ENCODE measurements around the gene CRIP3. TPM values are rescaled to one million over a fixed set of nuclear protein-coding genes. Genes with fewer than 3 reads are reported as not detected.

The CRIP3 gene
- total RNA-seq, 4 donors from 2014 or later = 1.5 to 2.7 TPM; not detected in 2

DNA sequence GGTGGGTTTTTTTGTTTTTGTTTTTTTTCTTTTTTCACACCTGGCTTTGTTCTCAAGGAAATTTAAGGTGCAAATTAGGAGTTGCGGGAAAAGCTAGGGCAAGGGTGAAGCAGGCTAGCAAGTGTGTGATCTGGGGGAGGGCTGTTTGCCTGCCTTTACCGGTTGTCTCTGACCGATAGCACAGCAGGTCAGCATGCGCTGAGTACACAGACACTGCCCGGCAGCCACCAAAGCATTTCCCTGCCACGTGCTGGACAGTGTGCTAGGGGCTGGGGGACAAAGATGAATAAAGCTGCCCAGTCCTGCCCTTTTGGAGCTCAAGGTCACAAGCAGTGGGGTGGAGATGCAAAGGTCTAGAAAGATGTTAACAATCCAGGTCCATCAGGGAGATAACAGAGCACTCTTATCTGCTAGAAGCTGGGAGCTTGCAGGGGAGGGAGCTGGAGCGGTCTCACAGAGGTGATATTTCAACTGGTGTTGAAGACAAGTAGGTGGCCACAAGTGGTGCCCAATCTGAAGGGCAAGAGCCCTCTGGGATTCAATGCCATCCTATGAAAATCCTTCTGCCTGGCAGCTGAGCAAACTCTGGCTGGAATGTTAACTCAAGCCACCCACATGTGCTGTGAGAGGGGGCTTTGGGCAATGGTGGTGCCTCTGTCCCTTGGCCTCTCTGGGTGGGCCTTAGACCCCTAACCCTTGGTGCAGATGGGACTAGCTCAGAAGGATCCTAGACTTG lies 40.8 kb downstream of the CRIP3 start:
- H3K4me3 ChIP-seq = no peak overlapping the region
- H3K4me1 ChIP-seq = peaks cover 0 to 6% of the 10 kb centered on the region in 2 donors
- no peaks in the 10 kb centered on the region for H3K9me3 ChIP-seq
- peak overlapping the region in 1 of 2 donors; percentile 50 for H3K27ac ChIP-seq
- DNase-seq = no peak
- intact Hi-C loops (cut with DNase I; ENCODE audit: low total_unique reads) = no loop called here
- TF ChIP-seq POLR2A (IDR thresholded peaks at IDR 0.05) = no peak
- TF ChIP-seq, protein P1, sequence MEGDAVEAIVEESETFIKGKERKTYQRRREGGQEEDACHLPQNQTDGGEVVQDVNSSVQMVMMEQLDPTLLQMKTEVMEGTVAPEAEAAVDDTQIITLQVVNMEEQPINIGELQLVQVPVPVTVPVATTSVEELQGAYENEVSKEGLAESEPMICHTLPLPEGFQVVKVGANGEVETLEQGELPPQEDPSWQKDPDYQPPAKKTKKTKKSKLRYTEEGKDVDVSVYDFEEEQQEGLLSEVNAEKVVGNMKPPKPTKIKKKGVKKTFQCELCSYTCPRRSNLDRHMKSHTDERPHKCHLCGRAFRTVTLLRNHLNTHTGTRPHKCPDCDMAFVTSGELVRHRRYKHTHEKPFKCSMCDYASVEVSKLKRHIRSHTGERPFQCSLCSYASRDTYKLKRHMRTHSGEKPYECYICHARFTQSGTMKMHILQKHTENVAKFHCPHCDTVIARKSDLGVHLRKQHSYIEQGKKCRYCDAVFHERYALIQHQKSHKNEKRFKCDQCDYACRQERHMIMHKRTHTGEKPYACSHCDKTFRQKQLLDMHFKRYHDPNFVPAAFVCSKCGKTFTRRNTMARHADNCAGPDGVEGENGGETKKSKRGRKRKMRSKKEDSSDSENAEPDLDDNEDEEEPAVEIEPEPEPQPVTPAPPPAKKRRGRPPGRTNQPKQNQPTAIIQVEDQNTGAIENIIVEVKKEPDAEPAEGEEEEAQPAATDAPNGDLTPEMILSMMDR (IDR thresholded peaks at IDR 0.05) = no peak
- H3K27me3 ChIP-seq = no peaks in the 10 kb centered on the region
- no peaks in the 10 kb centered on the region for H3K36me3 ChIP-seq

DNA sequence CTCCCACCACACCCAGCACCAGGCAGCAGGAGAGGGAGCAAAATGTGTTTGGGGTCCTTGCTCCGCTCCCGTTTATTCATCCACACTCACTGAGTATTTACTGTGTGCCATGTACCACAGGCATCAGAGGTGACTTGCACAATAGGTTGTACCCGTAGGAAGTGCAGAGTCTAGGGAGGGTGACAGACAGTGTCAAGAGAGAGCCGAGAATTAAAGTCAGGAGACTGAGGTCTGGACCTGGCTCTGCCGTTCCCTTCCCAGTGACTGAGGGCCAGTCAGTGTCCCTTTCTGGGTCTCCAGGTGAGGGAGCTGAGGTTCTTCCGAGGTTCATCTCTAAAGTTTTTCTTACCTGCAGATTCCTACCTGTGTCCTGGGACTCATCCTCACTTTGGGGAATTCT lies 43.1 kb downstream of the CRIP3 start:
- no peaks in the 10 kb centered on the region for H3K36me3 ChIP-seq
- no peak overlapping the region for H3K27ac ChIP-seq
- H3K9me3 ChIP-seq = no peaks in the 10 kb centered on the region
- H3K4me1 ChIP-seq = peaks cover 0 to 6% of the 10 kb centered on the region in 2 donors
- TF ChIP-seq, protein P1 (IDR thresholded peaks at IDR 0.05) = no peak
- intact Hi-C loops (cut with DNase I; ENCODE audit: low total_unique reads) = no loop called here
- no peak for DNase-seq
- no peak overlapping the region for H3K4me3 ChIP-seq
- H3K27me3 ChIP-seq = no peaks in the 10 kb centered on the region

DNA sequence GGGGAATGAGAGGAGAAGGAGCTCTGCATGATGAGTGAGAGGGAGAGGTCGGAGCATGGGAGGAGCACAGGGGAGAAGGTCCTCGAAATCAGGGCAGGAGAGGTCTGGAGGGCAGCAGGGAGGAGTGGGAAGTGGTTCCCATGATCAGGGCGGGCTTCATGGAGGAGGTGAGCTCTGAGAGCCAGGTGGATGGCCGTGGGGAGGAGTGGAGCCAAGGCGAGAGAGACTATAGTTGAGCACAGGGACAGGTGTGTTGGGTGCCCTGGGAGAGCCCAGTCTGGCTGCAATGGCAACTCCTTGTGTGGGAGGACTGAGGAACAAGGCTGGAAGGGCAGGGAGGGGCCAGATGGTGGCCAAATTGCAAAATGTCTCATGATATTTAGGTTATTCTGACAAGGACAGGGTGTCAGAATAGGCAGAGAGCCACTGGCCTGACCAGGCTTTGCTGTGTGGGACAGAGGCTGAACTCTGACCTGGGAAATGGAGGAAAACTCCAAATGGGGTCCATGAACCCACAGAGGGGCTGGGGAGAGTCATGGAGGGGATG lies 44.0 kb downstream of the CRIP3 start:
- no peaks in the 10 kb centered on the region for H3K9me3 ChIP-seq
- no peaks in the 10 kb centered on the region for H3K36me3 ChIP-seq
- no peaks in the 10 kb centered on the region for H3K27me3 ChIP-seq
- no peak overlapping the region for H3K4me3 ChIP-seq
- H3K27ac ChIP-seq = no peak overlapping the region
- peaks cover 0 to 6% of the 10 kb centered on the region in 2 donors for H3K4me1 ChIP-seq
- no peak for DNase-seq
- intact Hi-C loops (cut with DNase I; ENCODE audit: low total_unique reads) = no loop called here
- TF ChIP-seq, protein P1 (IDR thresholded peaks at IDR 0.05) = no peak
- no peak for TF ChIP-seq POLR2A (IDR thresholded peaks at IDR 0.05)

DNA sequence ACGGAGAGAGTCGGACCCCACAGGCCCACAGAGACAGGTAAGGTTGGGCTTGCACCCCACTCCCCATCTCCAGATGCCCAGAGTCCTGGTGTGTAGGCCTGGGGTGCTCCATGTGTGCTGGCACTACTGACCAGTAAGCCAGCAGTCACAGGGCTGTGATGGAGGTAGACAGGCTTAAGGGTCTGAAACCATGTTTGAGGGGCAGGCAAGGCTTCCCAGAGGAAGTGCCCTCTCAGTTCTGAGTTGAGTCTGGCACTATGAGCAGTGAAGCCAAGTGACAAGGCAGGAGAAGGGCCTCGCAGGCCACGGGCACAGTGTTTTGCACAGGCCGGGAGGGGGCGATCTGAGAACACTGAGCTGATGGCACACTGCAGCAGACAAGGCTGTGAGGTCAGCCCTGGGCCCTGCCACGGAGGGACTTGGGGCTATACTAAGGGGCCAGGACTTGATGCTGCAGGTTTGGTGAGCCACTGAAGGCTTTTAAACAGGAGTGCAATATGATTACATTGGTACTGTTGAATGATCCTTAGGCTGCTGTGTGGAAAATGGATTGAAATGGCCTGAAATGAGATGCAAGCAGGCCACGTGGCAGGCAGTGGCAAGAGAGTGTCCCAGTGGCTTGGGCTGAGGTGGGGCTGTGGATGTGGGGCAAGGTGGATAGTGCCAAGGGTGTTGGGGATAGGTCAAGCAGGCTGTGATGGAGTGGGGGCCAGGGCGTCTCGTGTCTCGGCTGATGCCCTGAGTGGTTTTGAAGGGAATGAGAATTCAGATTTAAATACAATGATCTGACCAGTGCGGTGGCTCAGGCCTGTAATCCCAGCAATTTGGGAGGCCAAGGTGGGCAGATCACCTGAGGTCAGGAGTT lies 45.1 kb downstream of the CRIP3 start:
- H3K4me3 ChIP-seq = no peak overlapping the region
- no peak for TF ChIP-seq POLR2A (IDR thresholded peaks at IDR 0.05)
- TF ChIP-seq, protein P1 (IDR thresholded peaks at IDR 0.05) = peak; percentile 34 to 64 (median 58)
- no peaks in the 10 kb centered on the region for H3K9me3 ChIP-seq
- no peaks in the 10 kb centered on the region for H3K4me1 ChIP-seq
- intact Hi-C loops (cut with DNase I; ENCODE audit: low total_unique reads) = no loop called here
- no peak overlapping the region for H3K27ac ChIP-seq
- no peaks in the 10 kb centered on the region for H3K27me3 ChIP-seq
- DNase-seq = peak; percentile 40 to 46
- no peaks in the 10 kb centered on the region for H3K36me3 ChIP-seq

Measured in uterus (tissue), 4 donors.